ENCODE results near the gene CCDC38. TPM values are rescaled to one million over a fixed set of nuclear protein-coding genes. Genes with fewer than 3 reads are reported as not detected.

Gene CCDC38
- total RNA-seq, 1 donor from 2014 or later: not detected

- peaks cover 2% of the 10 kb centered on the region for H3K4me1 Mint-ChIP-seq (ENCODE audit: unreplicated experiment)
- peaks cover 13% of the 10 kb centered on the region for H3K27me3 Mint-ChIP-seq (ENCODE audit: unreplicated experiment)
- no peaks in the 10 kb centered on the region for H3K36me3 Mint-ChIP-seq (ENCODE audit: unreplicated experiment)
- no peaks in the 10 kb centered on the region for H3K9me3 Mint-ChIP-seq (ENCODE audit: unreplicated experiment)
- no peak for DNase-seq (ENCODE audit: extremely low spot score, unreplicated experiment)
- no peak overlapping the region for H3K4me3 Mint-ChIP-seq (ENCODE audit: unreplicated experiment)
- TF ChIP-seq, protein P1, sequence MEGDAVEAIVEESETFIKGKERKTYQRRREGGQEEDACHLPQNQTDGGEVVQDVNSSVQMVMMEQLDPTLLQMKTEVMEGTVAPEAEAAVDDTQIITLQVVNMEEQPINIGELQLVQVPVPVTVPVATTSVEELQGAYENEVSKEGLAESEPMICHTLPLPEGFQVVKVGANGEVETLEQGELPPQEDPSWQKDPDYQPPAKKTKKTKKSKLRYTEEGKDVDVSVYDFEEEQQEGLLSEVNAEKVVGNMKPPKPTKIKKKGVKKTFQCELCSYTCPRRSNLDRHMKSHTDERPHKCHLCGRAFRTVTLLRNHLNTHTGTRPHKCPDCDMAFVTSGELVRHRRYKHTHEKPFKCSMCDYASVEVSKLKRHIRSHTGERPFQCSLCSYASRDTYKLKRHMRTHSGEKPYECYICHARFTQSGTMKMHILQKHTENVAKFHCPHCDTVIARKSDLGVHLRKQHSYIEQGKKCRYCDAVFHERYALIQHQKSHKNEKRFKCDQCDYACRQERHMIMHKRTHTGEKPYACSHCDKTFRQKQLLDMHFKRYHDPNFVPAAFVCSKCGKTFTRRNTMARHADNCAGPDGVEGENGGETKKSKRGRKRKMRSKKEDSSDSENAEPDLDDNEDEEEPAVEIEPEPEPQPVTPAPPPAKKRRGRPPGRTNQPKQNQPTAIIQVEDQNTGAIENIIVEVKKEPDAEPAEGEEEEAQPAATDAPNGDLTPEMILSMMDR (IDR thresholded peaks at IDR 0.05): no peak
- H3K27ac Mint-ChIP-seq (ENCODE audit: unreplicated experiment): no peak overlapping the region
Measured at GRCh38 chr12:95986635-95987570, 44.5 kb upstream of the CCDC38 start.

GRCh38 chr12:95984682-95985081 is 42.3 kb upstream of the CCDC38 start:
- Mint-ChIP-seq H3K27ac (ENCODE audit: unreplicated experiment) (no peak overlapping the region), H3K27me3 (ENCODE audit: unreplicated experiment) (peaks cover 8% of the 10 kb centered on the region), H3K9me3 (ENCODE audit: unreplicated experiment) (no peaks in the 10 kb centered on the region), H3K36me3 (ENCODE audit: unreplicated experiment) (no peaks in the 10 kb centered on the region), H3K4me3 (ENCODE audit: unreplicated experiment) (no peak overlapping the region), H3K4me1 (ENCODE audit: unreplicated experiment) (peaks cover 2% of the 10 kb centered on the region)
- DNase-seq (ENCODE audit: extremely low spot score, unreplicated experiment): no peak
- TF ChIP-seq, protein P1 (IDR thresholded peaks at IDR 0.05): no peak

DNA sequence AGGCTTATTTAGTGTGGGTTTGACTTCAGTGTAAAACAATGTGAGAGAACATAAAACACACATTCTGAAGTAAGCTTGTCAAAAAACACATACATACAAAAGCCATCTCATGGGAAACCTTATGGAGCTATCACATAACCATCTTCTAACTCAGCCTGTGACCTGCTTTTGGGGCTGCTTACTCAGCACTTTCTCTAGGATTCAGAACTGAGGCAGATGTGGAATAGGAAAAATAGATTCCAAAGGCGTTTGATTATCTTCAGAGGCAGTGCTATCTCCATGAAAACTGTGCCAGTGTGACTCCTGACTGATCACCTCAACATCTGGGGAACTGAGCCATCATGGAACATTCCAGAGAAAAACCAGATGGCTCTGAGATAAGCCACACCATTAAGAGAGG is 40.2 kb upstream of the CCDC38 start:
- Mint-ChIP-seq H3K9me3 (ENCODE audit: unreplicated experiment) (no peaks in the 10 kb centered on the region), H3K27me3 (ENCODE audit: unreplicated experiment) (no peaks in the 10 kb centered on the region), H3K4me3 (ENCODE audit: unreplicated experiment) (no peak overlapping the region), H3K4me1 (ENCODE audit: unreplicated experiment) (peaks cover 2% of the 10 kb centered on the region), H3K36me3 (ENCODE audit: unreplicated experiment) (no peaks in the 10 kb centered on the region), H3K27ac (ENCODE audit: unreplicated experiment) (no peak overlapping the region)
- DNase-seq (ENCODE audit: extremely low spot score, unreplicated experiment): no peak
- TF ChIP-seq, protein P1 (IDR thresholded peaks at IDR 0.05): no peak

DNA sequence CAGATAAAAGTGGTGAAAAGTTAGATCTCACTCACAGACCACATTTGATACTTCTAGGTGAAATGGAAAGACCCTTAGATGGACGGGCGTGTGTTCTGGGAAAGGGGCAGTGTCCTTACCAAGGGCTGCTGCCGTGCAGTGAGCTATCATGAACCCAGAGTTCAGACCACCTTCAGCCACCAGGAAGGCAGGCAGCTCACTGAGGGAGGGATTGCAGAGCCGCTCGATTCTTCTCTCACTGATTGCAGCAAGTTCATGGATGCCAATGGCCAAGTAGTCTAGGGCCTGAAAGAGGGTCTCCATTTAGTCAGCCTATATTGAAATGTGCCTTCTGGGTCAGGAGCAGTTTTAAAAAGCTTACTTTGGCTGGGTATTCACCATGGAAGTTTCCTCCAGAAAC is 38.0 kb upstream of the CCDC38 start:
- Mint-ChIP-seq H3K27ac (ENCODE audit: unreplicated experiment) (no peak overlapping the region), H3K4me3 (ENCODE audit: unreplicated experiment) (no peak overlapping the region), H3K4me1 (ENCODE audit: unreplicated experiment) (no peaks in the 10 kb centered on the region), H3K36me3 (ENCODE audit: unreplicated experiment) (no peaks in the 10 kb centered on the region), H3K27me3 (ENCODE audit: unreplicated experiment) (no peaks in the 10 kb centered on the region), H3K9me3 (ENCODE audit: unreplicated experiment) (no peaks in the 10 kb centered on the region)
- DNase-seq (ENCODE audit: extremely low spot score, unreplicated experiment): no peak
- TF ChIP-seq, protein P1 (IDR thresholded peaks at IDR 0.05): no peak

GRCh38 chr12:95978774-95979173 is 36.4 kb upstream of the CCDC38 start:
- Mint-ChIP-seq H3K9me3 (ENCODE audit: unreplicated experiment) (no peaks in the 10 kb centered on the region), H3K36me3 (ENCODE audit: unreplicated experiment) (no peaks in the 10 kb centered on the region), H3K4me1 (ENCODE audit: unreplicated experiment) (no peaks in the 10 kb centered on the region), H3K4me3 (ENCODE audit: unreplicated experiment) (no peak overlapping the region), H3K27me3 (ENCODE audit: unreplicated experiment) (no peaks in the 10 kb centered on the region), H3K27ac (ENCODE audit: unreplicated experiment) (no peak overlapping the region)
- DNase-seq (ENCODE audit: extremely low spot score, unreplicated experiment): no peak
- TF ChIP-seq, protein P1 (IDR thresholded peaks at IDR 0.05): no peak

All from osteocyte (in vitro differentiated cells).